Spleen (tissue), 7 donors: ENCODE data around the gene DPP7.

ENCODE experiments used
- POLR2A ChIP-seq, 3 donors: fragments of 450-650 bp; IDR thresholded peaks; one replicate each; pipeline ENCODE4 v1.5.1; 2017; ENCODE audit warnings: antibody characterized with exemption in 3 of 3, mild to moderate bottlenecking in 1 of 3
- POLR2AphosphoS5 ChIP-seq, 3 donors: sonication (generic); formaldehyde crosslinking; IDR thresholded peaks; one replicate each; pipeline ENCODE4 v1.5.1; 2017; ENCODE audit warnings: antibody characterized with exemption in 3 of 3
- TF ChIP-seq, protein P1 (sequence below), 11 experiments: fragments of 200-600 bp in 7 of 11; fragments of 450-650 bp in 4 of 11; sonication (generic) in 4 of 11; IDR thresholded peaks in 8 of 11; conservative IDR thresholded peaks in 3 of 11; 1 replicate in 7 of 11; 2 replicates in 4 of 11; pipeline versions ENCODE4 v1.4.0 to v1.8.0; 2016 to 2021; ENCODE audit warnings: antibody characterized with exemption in 11 of 11, inconsistent platforms in 4 of 11, mild to moderate bottlenecking in 1 of 11
- donor health status: DM: no; HTN: no; CAD: no; lungs with moderate emphysema.
- donor health status: DM: no; HTN: no; CAD: no.
- donor health status: DM: no; HTN: no; CAD: no.

DNA sequence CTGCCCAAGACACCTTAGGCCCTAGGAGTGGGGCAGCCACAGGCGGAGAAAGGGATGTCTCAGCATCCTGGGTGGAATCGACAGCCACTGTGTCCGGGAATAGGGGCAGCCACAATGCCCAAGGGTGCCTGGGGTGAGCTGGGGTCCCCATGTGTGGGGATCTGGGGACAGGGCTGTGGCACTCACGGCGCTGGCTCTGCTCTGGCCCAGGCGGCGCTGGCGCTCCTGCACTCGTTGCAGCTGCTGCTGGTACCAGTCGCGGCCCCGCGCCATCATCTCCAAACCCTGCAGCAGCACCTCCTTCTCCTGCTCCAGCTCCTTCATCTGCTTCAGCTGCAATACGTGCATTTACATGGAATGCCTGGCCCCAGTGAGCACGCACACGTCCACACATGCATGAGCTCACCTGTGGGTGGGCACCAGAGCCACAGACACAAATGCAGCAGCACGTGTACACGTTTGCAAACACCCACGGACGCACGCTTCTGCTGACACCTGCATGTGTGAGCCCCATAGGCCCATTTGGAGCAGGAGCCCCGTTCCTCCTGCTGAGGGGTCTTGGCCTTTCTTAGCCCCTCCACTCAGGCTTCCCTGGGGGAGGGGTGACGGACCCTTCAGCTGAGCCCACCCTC, 49.1 kb downstream of the DPP7 start:
- TF ChIP-seq, protein P1, sequence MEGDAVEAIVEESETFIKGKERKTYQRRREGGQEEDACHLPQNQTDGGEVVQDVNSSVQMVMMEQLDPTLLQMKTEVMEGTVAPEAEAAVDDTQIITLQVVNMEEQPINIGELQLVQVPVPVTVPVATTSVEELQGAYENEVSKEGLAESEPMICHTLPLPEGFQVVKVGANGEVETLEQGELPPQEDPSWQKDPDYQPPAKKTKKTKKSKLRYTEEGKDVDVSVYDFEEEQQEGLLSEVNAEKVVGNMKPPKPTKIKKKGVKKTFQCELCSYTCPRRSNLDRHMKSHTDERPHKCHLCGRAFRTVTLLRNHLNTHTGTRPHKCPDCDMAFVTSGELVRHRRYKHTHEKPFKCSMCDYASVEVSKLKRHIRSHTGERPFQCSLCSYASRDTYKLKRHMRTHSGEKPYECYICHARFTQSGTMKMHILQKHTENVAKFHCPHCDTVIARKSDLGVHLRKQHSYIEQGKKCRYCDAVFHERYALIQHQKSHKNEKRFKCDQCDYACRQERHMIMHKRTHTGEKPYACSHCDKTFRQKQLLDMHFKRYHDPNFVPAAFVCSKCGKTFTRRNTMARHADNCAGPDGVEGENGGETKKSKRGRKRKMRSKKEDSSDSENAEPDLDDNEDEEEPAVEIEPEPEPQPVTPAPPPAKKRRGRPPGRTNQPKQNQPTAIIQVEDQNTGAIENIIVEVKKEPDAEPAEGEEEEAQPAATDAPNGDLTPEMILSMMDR (IDR thresholded peaks at IDR 0.05 in 8 of 11, conservative IDR thresholded peaks at IDR 0.05 in 3 of 11) = no peak
- TF ChIP-seq POLR2AphosphoS5 (IDR thresholded peaks at IDR 0.05) (no peak), POLR2A (IDR thresholded peaks at IDR 0.05) (no peak)
